Measurements from ENCODE around the gene NFATC2. TPM values are rescaled to one million over a fixed set of nuclear protein-coding genes. Genes with fewer than 3 reads are reported as not detected.

The NFATC2 gene
- total RNA-seq, 2 donors from 2014 or later, result 4.3 to 8.4 TPM

- intact Hi-C loops (cut with DNase I), result no loop called here
- H3K9me3 ChIP-seq, result no peaks in the 10 kb centered on the region
- H3K4me3 ChIP-seq, result no peak overlapping the region
- DNase-seq (ENCODE audit: low spot score), result no peak
- no peak overlapping the region for H3K27ac ChIP-seq
- no peaks in the 10 kb centered on the region for H3K36me3 ChIP-seq
- H3K4me1 ChIP-seq (replicated peaks), result peaks cover 4% of the 10 kb centered on the region
- H3K27me3 ChIP-seq (replicated peaks; ENCODE audit: insufficient read depth), result no peaks in the 10 kb centered on the region
- WGBS, result 91% methylated on average over 12 of the region's 12 CpGs
- no peak for TF ChIP-seq CTCF (IDR thresholded peaks at IDR 0.05)
- TF ChIP-seq POLR2A (IDR thresholded peaks at IDR 0.05), result no peak
- TF ChIP-seq POLR2AphosphoS5 (IDR thresholded peaks at IDR 0.05), result no peak
Observed at GRCh38 chr20:51381557-51381956, 161.0 kb downstream of the NFATC2 start.

GRCh38 chr20:51380401-51381385 is 161.8 kb downstream of the NFATC2 start:
- no peak for DNase-seq (ENCODE audit: low spot score)
- Histone ChIP-seq H3K4me1 (replicated peaks) (peaks cover 4% of the 10 kb centered on the region), H3K36me3 (no peaks in the 10 kb centered on the region), H3K27ac (no peak overlapping the region), H3K27me3 (replicated peaks; ENCODE audit: insufficient read depth) (no peaks in the 10 kb centered on the region), H3K9me3 (no peaks in the 10 kb centered on the region), H3K4me3 (no peak overlapping the region)
- WGBS, result 82% methylated on average over 13 of the region's 13 CpGs
- TF ChIP-seq POLR2AphosphoS5 (IDR thresholded peaks at IDR 0.05), result no peak
- intact Hi-C loops (cut with DNase I), result no loop called here

DNA sequence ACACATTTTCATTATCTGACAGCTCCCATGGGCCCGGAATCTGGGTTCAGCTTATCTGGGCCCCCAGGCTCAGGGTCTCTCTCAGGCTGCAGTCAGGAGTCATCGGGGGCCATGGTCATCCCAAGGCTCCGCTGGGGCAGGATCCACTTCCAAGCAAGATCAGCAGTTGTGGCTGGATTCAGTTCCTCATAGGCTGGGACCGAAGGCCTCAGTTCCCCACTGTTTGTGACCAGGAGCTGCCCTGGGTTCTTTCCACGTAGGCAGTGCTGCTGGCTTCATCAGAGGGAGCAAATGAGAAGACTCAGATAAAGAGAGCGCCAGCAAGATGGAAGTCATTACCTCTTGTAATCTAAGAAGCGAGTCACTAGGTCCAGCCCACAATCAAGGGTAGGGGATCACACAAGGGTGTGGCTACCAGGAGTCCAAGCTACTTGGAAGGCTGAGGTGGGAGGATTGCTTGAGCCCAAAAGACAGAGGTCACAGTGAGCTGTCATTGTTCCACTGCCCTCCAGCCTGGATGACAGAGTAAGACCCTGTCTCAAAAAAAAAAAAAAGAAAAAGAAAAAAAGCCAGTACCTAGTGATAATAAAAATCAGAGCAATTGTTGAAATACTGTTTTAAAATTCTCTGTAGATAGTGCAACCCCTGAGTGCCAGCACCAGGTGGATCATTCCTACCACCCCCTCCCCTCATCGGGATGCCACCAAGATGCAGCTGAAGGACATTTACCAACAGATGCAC is 162.7 kb downstream of the NFATC2 start:
- Histone ChIP-seq H3K36me3 (no peaks in the 10 kb centered on the region), H3K4me1 (replicated peaks) (peaks cover 4% of the 10 kb centered on the region), H3K27me3 (replicated peaks; ENCODE audit: insufficient read depth) (no peaks in the 10 kb centered on the region), H3K9me3 (no peaks in the 10 kb centered on the region), H3K27ac (no peak overlapping the region), H3K4me3 (no peak overlapping the region)
- 96% methylated on average over 8 of the region's 8 CpGs for whole genome bisulfite sequencing
- DNase-seq (ENCODE audit: low spot score), result no peak
- intact Hi-C loops (cut with DNase I), result no loop called here
- TF ChIP-seq CTCF (IDR thresholded peaks at IDR 0.05) (no peak), POLR2A (IDR thresholded peaks at IDR 0.05) (no peak), POLR2AphosphoS5 (IDR thresholded peaks at IDR 0.05) (no peak)

DNA sequence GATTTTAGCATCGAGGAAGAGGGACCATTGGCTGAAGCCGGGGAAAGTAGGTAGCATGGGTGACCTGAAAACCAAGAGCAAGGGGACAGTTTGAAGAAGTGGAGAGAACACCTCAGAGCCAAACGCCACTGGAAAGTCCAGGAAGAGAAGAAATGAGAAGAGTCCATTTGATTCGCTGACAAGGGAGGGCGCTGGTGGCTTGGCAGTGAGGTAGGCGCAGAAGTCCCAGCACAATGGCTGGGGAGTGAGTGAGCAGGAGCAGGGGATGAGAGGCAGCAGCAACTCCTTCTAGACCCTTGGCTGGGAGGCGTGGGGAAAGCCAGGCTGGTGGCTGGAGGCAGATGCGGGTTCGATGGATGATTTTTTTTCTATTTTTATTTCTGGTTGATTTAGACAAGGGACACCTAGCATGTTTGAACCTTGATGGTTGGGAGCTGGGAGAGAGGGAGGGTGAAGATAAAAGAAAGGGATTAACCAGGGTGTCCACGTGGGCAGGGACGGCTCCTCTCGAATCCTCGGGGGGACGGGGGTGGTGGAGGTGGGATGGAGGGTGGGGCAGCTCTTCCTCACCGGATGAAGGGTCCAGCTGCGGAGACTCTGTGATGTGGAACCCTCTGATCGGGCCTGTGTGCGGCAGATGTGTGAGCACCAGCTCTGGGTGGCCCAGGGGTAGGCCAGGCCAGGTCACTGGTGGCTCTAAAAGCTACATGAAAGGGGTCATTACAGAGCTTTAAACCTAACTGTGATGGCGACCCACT is 164.2 kb downstream of the NFATC2 start:
- intact Hi-C loops (cut with DNase I), result no loop called here
- TF ChIP-seq POLR2AphosphoS5 (IDR thresholded peaks at IDR 0.05) (no peak), POLR2A (IDR thresholded peaks at IDR 0.05) (no peak), CTCF (IDR thresholded peaks at IDR 0.05) (no peak)
- 88% methylated on average over 19 of the region's 19 CpGs for WGBS
- no peak overlapping the region for H3K27ac ChIP-seq
- no peaks in the 10 kb centered on the region for H3K9me3 ChIP-seq
- no peak overlapping the region for H3K4me3 ChIP-seq
- no peaks in the 10 kb centered on the region for H3K36me3 ChIP-seq
- no peak for DNase-seq (ENCODE audit: low spot score)
- H3K27me3 ChIP-seq (replicated peaks; ENCODE audit: insufficient read depth), result no peaks in the 10 kb centered on the region
- H3K4me1 ChIP-seq (replicated peaks), result peaks cover 4% of the 10 kb centered on the region

- intact Hi-C loops (cut with DNase I), result no loop called here
- DNase-seq (ENCODE audit: low spot score), result no peak
- Histone ChIP-seq H3K27me3 (replicated peaks; ENCODE audit: insufficient read depth) (no peaks in the 10 kb centered on the region), H3K27ac (no peak overlapping the region), H3K9me3 (no peaks in the 10 kb centered on the region), H3K36me3 (no peaks in the 10 kb centered on the region), H3K4me1 (replicated peaks) (no peaks in the 10 kb centered on the region), H3K4me3 (no peak overlapping the region)
- TF ChIP-seq CTCF (IDR thresholded peaks at IDR 0.05) (no peak), POLR2A (IDR thresholded peaks at IDR 0.05) (no peak), POLR2AphosphoS5 (IDR thresholded peaks at IDR 0.05) (no peak)
- 95% methylated on average over 8 of the region's 8 CpGs for WGBS
Observed at GRCh38 chr20:51377132-51377531, 165.4 kb downstream of the NFATC2 start.
